ENCODE results near the gene EPN1.

Gene EPN1

GRCh38 chr19:55702131-55702627 lies 27.2 kb downstream of the EPN1 start:
- TF ChIP-seq CTCF (conservative IDR thresholded peaks at IDR 0.05; ENCODE audit: low read depth, low read length) = no peak
- no peak overlapping the region for H3K4me3 ChIP-seq (ENCODE audit: low read length)
- no peak for DNase-seq (ENCODE audit: low read depth)

GRCh38 chr19:55703790-55704215 lies 28.8 kb downstream of the EPN1 start:
- peak; percentile 14 for DNase-seq (ENCODE audit: low read depth)
- H3K4me3 ChIP-seq (ENCODE audit: low read length) = no peak overlapping the region
- TF ChIP-seq CTCF (conservative IDR thresholded peaks at IDR 0.05; ENCODE audit: low read depth, low read length) = peak; percentile 70

GRCh38 chr19:55704494-55705245 lies 29.6 kb downstream of the EPN1 start:
- peak; percentile 10 for TF ChIP-seq CTCF (conservative IDR thresholded peaks at IDR 0.05; ENCODE audit: low read depth, low read length)
- DNase-seq (ENCODE audit: low read depth) = no peak
- no peak overlapping the region for H3K4me3 ChIP-seq (ENCODE audit: low read length)

- no peak overlapping the region for H3K4me3 ChIP-seq (ENCODE audit: low read length)
- no peak for DNase-seq (ENCODE audit: low read depth)
- no peak for TF ChIP-seq CTCF (conservative IDR thresholded peaks at IDR 0.05; ENCODE audit: low read depth, low read length)
Measured at GRCh38 chr19:55705972-55706371, 30.9 kb downstream of the EPN1 start.

GRCh38 chr19:55711719-55712118 lies 36.7 kb downstream of the EPN1 start:
- DNase-seq (ENCODE audit: low read depth) = no peak
- no peak overlapping the region for H3K4me3 ChIP-seq (ENCODE audit: low read length)
- no peak for TF ChIP-seq CTCF (conservative IDR thresholded peaks at IDR 0.05; ENCODE audit: low read depth, low read length)

GRCh38 chr19:55712804-55713631 lies 38.0 kb downstream of the EPN1 start:
- TF ChIP-seq CTCF (conservative IDR thresholded peaks at IDR 0.05; ENCODE audit: low read depth, low read length) = no peak
- no peak overlapping the region for H3K4me3 ChIP-seq (ENCODE audit: low read length)
- no peak for DNase-seq (ENCODE audit: low read depth)

Data from retinal pigment epithelial cell (primary cell).